T-helper 17 cell (primary cell): ENCODE results near the gene ADGRA1. TPM values are rescaled to one million over a fixed set of nuclear protein-coding genes. Genes with fewer than 3 reads are reported as not detected.

Experiments used
- ATAC-seq: fragments of 150-1000 bp; cut with Tn5 transposase; 2 replicates; pipeline ENCODE4 v1.10.0; 2021; ENCODE audit warnings: mild to moderate bottlenecking, moderate library complexity
- DNase-seq, 3 donors: peaks; one replicate each; pipeline versions ENCODE4 v3.0.0 to v3.0.0-alpha.2; 2020 to 2021
- H3K9me3 ChIP-seq: one replicate; pipeline ENCODE4 v1.7.0; 2013; ENCODE audit warnings: low read length, mild to moderate bottlenecking; ENCODE audit not compliant: control insufficient read depth, poor library complexity, severe bottlenecking
- H3K27ac Mint-ChIP-seq: one replicate; pipeline ENCODE4 v1.8.0; 2022; ENCODE audit warnings: mild to moderate bottlenecking, moderate library complexity, mixed read lengths
- H3K27me3 Mint-ChIP-seq: one replicate; pipeline ENCODE4 v1.8.0; 2022; ENCODE audit warnings: mixed read lengths
- H3K36me3 Mint-ChIP-seq: one replicate; pipeline ENCODE4 v1.8.0; 2022; ENCODE audit warnings: low read depth, mixed read lengths
- H3K4me1 Mint-ChIP-seq: one replicate; pipeline ENCODE4 v1.8.0; 2022; ENCODE audit warnings: mild to moderate bottlenecking, mixed read lengths
- H3K4me3 Mint-ChIP-seq: one replicate; pipeline ENCODE4 v1.8.0; 2022; ENCODE audit warnings: mild to moderate bottlenecking, moderate library complexity, mixed read lengths
- total RNA-seq, 4 donors: library from RNA in 2 of 4; stranded (reverse) in 2 of 4; gene quantifications; one replicate each; pipeline ENCODE4 v1.2.3 and lab custom pipeline; 2022 to 2026

The ADGRA1 gene
- total RNA-seq, 2 donors from 2014 or later = not detected

DNA sequence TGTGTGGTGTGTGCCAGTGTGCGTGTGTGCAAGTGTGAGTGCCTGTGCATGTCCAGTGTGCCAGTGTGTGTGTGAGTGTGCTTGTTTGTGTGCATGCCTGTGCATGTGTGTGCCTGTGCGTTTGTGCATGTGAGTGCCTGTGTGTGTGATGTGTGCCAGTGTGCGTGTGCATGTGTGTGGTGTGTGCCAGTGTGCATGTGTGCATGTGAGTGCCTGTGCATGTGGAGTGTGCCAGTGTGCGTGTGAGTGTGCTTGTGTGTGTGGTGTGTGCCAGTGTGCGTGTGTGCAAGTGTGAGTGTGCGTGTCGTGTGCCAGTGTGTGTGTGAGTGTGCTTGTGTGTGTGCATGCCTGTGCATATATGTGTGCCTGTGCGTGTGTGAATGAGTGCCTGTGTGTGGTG is 33.8 kb downstream of the ADGRA1 start:
- peaks cover 3% of the 10 kb centered on the region for H3K36me3 Mint-ChIP-seq
- no peak overlapping the region for H3K4me3 Mint-ChIP-seq
- peaks cover 6% of the 10 kb centered on the region for H3K4me1 Mint-ChIP-seq

GRCh38 chr10:133122171-133122935 is 34.6 kb downstream of the ADGRA1 start:
- no peaks in the 10 kb centered on the region for H3K9me3 ChIP-seq
- peaks cover 6% of the 10 kb centered on the region for H3K4me1 Mint-ChIP-seq
- H3K36me3 Mint-ChIP-seq = peaks cover 3% of the 10 kb centered on the region
- no peak overlapping the region for H3K27ac Mint-ChIP-seq
- DNase-seq = peak in 1 of 3 donors; percentile 7
- no peak overlapping the region for H3K4me3 Mint-ChIP-seq
- H3K27me3 Mint-ChIP-seq = peaks cover 25% of the 10 kb centered on the region
- ATAC-seq = no peak

More for the DNA sequence above, 33.8 kb downstream of the ADGRA1 start:
- H3K9me3 ChIP-seq = no peaks in the 10 kb centered on the region
- peaks cover 25% of the 10 kb centered on the region for H3K27me3 Mint-ChIP-seq
- ATAC-seq (no peak), DNase-seq (no peak)
- no peak overlapping the region for H3K27ac Mint-ChIP-seq

DNA sequence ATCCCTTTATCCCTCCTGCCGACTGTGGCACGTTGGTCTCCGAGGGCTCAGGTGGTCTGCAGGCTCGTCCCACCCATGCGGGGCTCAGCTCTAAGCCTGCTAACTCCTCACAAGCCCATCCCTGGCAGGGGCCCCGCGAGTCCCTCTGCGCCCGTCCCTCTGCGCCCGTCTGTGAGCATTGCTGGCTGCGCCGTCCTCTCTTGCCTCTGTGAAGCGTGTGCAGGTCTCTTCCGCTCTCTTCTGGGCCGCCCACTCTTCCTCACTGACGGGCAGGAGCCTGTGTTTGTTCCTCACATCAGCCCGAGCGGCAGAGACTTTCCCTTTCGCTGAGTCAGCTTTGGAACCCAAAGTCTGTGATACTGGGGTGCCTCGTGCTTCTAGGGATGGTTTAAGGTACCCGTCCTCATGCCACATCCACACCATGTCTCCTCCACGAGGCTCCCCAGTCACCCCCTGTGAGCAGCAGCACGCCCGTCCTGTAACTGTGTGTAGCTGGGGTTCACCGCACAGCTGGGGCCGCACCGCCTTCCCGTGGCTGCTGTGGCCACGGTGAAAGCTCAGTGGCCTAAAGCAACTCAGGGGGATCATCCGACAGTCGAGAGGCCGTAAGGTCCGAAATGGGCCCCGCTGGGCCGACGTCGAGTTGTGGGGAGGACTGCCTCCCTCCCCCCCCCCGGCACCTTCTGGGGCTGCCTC is 35.5 kb downstream of the ADGRA1 start:
- Mint-ChIP-seq H3K27ac (no peak overlapping the region), H3K27me3 (peaks cover 25% of the 10 kb centered on the region), H3K4me3 (peak overlapping the region; percentile 13), H3K36me3 (peaks cover 3% of the 10 kb centered on the region), H3K4me1 (peaks cover 6% of the 10 kb centered on the region)
- no peak for ATAC-seq
- H3K9me3 ChIP-seq = no peaks in the 10 kb centered on the region
- DNase-seq = peak in 1 of 3 donors; percentile 3

DNA sequence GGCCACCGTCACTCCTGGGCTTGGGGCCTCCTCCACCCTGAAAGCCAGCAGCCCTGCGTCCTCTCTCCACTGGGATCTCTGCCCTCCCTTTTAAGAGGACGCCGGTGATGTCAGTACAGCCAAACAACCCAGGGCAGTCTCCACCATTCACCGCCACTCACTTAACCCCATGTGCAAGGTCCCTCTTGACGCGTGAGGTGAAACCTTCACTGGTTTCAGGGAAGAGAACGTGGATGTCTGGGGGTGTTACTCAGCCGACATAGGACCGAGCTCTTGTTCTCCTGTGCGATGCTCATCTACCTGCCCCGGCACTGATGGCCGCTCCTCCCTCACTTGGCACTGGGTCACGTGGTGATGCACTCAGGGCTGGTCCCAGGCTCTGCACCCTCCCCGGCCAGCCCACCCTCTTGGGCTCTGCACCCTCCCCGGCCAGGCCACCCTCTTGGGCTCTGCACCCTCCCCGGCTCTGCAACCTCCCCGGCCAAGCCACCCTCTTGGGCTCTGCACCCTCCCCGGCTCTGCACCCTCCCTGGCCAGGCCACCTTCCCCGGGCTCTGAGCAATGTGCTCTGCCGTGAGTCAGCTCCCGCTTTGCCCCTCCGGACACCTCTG is 36.1 kb downstream of the ADGRA1 start:
- DNase-seq (peak in 2 of 3 donors; percentile 4 to 5), ATAC-seq (no peak)
- Mint-ChIP-seq H3K27me3 (peaks cover 25% of the 10 kb centered on the region), H3K36me3 (peaks cover 3% of the 10 kb centered on the region), H3K4me1 (peaks cover 6% of the 10 kb centered on the region), H3K4me3 (no peak overlapping the region), H3K27ac (no peak overlapping the region)
- H3K9me3 ChIP-seq = no peaks in the 10 kb centered on the region

DNA sequence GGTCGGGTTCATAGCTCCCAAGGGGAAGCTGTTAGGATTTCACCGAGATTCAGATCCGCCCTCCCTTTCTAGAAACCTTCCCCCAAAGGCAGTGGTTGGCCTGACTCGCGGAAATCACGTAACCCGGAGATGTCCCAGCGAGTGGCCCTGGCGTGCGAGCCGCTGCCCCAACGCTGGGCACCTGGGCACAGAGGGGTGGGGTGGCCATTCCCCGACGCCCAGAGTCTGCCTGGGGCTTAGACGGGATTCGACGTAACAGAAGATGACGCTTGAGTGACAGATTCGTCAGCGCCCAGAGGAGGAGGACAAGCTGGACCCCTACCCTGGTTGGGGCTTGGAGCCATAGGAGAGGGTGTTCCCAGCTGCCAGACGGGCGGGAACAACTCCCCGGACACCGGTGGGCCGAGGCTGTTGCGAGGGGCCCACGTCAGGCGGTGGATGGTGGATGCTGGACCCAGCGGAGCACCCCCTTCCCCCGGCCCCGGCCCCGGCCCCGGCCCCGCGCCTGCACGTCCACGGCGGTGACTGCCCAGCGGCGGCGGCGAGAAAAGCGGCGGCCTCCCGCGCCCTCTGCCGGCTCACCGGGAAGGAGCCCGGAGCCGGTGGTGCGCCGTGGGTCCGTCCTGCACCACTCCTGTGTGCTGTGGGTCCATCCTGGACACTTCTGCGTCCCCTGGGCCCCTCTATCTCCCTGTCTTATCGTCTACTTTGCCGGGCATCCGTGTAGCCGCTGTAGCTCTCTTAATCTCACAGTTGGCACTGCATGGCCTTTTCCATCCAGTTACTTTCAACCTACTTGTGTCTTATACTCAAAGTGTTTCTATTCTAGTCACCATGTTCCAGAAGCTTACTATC is 36.9 kb downstream of the ADGRA1 start:
- H3K9me3 ChIP-seq = no peaks in the 10 kb centered on the region
- peaks cover 6% of the 10 kb centered on the region for H3K4me1 Mint-ChIP-seq
- H3K36me3 Mint-ChIP-seq = peaks cover 3% of the 10 kb centered on the region
- H3K27me3 Mint-ChIP-seq = peaks cover 25% of the 10 kb centered on the region
- no peak overlapping the region for H3K4me3 Mint-ChIP-seq
- H3K27ac Mint-ChIP-seq = no peak overlapping the region
- ATAC-seq = no peak
- peak in 2 of 3 donors; percentile 4 to 7 for DNase-seq

- no peak for ATAC-seq
- no peak overlapping the region for H3K27ac Mint-ChIP-seq
- no peak overlapping the region for H3K4me3 Mint-ChIP-seq
- H3K4me1 Mint-ChIP-seq = peaks cover 6% of the 10 kb centered on the region
- peaks cover 3% of the 10 kb centered on the region for H3K36me3 Mint-ChIP-seq
- no peaks in the 10 kb centered on the region for H3K9me3 ChIP-seq
- DNase-seq = no peak
- peaks cover 21% of the 10 kb centered on the region for H3K27me3 Mint-ChIP-seq
Measured at GRCh38 chr10:133125901-133126300, 38.2 kb downstream of the ADGRA1 start.

DNA sequence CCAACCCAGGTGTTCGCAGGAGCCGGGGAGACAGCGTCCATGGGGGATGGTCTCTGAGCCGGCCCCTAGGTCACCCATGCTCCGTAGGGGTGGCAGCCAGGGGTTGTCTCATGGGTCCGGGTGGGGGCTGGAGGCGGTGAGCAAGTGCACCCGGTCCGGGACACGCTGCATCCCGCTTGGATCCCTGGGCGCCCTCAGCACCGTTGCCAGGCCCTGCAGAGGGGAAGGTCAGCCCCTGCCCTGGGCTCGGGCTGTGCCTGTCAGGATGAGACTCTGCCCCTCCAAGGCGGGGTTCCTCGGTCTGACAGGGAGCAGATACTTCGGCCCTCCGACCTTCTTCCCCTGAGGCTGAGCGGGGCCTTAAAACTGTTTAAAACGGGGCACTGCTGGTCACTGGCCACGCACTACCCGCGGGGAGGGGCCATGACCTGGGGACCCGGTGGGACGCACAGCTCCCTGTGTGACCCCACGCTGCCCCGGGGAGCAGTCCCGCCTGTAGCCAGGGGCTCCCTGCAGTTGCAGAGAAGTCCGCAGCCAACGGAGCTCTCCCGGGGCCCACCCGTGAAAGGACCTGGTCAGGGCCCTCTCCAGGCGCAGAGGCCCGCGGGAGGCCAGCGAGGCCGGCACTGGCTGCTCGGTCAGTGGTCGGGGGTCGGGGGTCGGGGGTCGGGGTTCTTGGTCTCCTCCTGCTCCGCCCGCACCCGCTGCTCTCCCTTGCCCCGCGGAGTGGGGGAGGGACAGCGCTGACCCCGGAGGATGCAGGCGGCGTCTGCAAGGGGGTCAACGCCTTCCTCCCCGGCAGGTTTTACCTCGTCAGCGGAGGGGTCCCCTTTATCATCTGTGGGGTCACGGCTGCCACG is 38.9 kb downstream of the ADGRA1 start:
- ATAC-seq = no peak
- H3K9me3 ChIP-seq = no peaks in the 10 kb centered on the region
- H3K4me1 Mint-ChIP-seq = peaks cover 6% of the 10 kb centered on the region
- peak in 1 of 3 donors; percentile 8 for DNase-seq
- peaks cover 21% of the 10 kb centered on the region for H3K27me3 Mint-ChIP-seq
- peaks cover 3% of the 10 kb centered on the region for H3K36me3 Mint-ChIP-seq
- no peak overlapping the region for H3K27ac Mint-ChIP-seq
- no peak overlapping the region for H3K4me3 Mint-ChIP-seq

GRCh38 chr10:133127291-133128125 is 39.8 kb downstream of the ADGRA1 start:
- peaks cover 6% of the 10 kb centered on the region for H3K4me1 Mint-ChIP-seq
- DNase-seq (peak in 2 of 3 donors; percentile 38 to 44), ATAC-seq (peak; percentile 59)
- H3K9me3 ChIP-seq = no peaks in the 10 kb centered on the region
- peaks cover 3% of the 10 kb centered on the region for H3K36me3 Mint-ChIP-seq
- peaks cover 21% of the 10 kb centered on the region for H3K27me3 Mint-ChIP-seq
- no peak overlapping the region for H3K4me3 Mint-ChIP-seq
- no peak overlapping the region for H3K27ac Mint-ChIP-seq

GRCh38 chr10:133128126-133129070 is 40.7 kb downstream of the ADGRA1 start:
- Mint-ChIP-seq H3K36me3 (peaks cover 3% of the 10 kb centered on the region), H3K27me3 (peaks cover 16% of the 10 kb centered on the region), H3K4me1 (peaks cover 4% of the 10 kb centered on the region), H3K4me3 (no peak overlapping the region), H3K27ac (no peak overlapping the region)
- peak in 1 of 3 donors; percentile 7 for DNase-seq
- ATAC-seq = no peak
- H3K9me3 ChIP-seq = no peaks in the 10 kb centered on the region

DNA sequence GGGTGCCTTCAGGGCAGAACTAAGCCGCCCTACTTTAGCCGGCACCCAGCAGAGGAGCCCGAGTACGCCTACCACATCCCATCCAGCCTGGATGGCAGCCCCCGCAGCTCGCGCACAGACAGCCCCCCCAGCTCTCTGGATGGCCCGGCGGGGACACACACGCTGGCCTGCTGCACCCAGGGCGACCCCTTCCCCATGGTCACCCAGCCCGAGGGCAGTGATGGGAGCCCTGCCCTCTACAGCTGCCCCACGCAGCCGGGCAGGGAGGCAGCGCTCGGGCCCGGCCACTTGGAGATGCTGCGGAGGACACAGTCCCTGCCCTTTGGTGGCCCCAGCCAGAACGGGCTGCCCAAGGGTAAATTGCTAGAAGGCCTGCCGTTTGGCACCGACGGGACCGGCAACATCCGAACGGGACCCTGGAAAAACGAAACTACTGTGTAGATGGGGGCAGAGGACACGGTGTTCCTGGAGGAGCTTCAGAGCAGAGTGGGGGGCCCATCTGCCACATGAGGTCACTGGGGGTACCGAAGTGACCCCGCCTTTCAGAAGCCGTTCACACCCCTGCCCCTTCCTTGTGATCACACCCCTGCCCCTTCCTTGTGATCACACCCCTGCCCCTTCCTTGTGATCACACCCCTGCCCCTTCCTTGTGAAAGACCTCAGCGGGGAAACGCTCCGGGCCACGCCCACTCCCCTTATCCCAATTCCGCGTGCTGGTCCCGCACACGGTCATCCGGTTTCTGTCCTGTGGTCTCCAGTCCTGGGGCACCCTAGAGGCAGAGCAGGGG is 41.5 kb downstream of the ADGRA1 start:
- no peak for ATAC-seq
- Mint-ChIP-seq H3K4me1 (peaks cover 4% of the 10 kb centered on the region), H3K4me3 (no peak overlapping the region), H3K27me3 (peaks cover 16% of the 10 kb centered on the region), H3K27ac (no peak overlapping the region), H3K36me3 (peaks cover 3% of the 10 kb centered on the region)
- H3K9me3 ChIP-seq = no peaks in the 10 kb centered on the region
- no peak for DNase-seq
